ENCODE measurements around the gene NOL3. TPM values are rescaled to one million over a fixed set of nuclear protein-coding genes. Genes with fewer than 3 reads are reported as not detected.
A peak's percentile ranks its signal among the peaks of the same experiment; 100 is the strongest.

NOL3 gene
- total RNA-seq, 1 experiment from 2014 or later = 8.5 TPM

DNA sequence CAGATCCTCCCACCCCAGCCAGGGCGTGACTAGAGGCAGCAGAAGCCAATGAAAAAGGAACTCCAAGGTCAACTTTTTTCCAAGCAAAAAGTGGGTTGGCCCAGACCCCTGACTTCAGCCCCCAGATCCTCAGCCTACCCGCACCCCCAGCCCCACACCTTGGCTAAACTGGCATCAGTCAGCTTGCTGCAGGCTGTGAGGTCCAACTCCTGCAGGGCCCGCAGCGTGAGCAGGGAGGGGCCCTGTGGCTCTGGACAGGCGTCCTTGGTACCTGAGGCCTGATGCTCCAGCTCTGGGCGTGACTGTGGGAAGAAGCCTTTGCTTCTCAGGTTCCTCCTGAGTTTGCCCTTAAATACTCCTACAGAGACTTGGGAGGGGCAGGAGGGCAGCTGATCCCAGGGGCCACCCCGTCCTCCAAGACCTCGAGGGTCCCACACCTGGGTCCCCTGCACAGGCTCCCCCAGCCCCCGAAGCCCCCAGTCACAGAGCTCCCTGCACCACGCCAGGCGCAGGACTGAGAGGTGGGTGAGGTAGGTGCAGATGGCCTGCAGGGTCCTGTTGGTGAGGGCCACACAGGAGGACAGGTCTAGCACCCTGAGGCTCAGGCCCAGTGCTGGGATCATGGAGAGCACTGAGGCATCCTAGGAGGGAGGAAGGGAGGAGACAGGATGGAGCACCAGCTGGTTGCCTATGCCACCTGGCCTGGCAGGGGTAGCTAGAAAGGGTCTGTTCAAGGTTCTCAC lies 38.0 kb downstream of the NOL3 start (continued):
- TF ChIP-seq, protein P1, sequence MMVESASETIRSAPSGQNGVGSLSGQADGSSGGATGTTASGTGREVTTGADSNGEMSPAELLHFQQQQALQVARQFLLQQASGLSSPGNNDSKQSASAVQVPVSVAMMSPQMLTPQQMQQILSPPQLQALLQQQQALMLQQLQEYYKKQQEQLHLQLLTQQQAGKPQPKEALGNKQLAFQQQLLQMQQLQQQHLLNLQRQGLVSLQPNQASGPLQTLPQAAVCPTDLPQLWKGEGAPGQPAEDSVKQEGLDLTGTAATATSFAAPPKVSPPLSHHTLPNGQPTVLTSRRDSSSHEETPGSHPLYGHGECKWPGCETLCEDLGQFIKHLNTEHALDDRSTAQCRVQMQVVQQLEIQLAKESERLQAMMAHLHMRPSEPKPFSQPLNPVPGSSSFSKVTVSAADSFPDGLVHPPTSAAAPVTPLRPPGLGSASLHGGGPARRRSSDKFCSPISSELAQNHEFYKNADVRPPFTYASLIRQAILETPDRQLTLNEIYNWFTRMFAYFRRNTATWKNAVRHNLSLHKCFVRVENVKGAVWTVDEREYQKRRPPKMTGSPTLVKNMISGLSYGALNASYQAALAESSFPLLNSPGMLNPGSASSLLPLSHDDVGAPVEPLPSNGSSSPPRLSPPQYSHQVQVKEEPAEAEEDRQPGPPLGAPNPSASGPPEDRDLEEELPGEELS (CRISPR knock-in tag; IDR thresholded peaks at IDR 0.05) = no peak

DNA sequence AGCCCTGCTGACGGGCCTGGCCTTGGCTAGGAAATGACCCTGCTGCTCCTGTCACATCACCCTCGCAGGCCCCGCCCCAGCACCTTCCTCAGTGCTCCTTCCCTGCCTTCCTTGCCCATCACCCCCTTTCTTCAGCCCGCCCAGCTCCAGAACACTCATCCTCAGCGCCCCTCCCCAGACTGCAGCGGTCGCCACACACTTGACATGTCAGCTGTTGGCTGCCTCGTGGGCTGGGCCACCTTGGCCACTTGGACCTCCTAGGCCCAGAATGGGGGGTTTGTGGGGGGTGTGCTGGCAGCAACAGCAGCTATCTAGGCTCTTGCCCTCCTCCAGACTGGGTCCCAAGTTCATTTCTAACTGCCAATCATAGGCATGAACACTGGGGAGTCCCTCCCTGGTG lies 39.2 kb downstream of the NOL3 start:
- Mint-ChIP-seq H3K4me3 (no peak overlapping the region), H3K9me3 (no peaks in the 10 kb centered on the region), H3K27ac (no peak overlapping the region), H3K4me1 (no peaks in the 10 kb centered on the region), H3K27me3 (ENCODE audit: low read depth) (peaks cover 11% of the 10 kb centered on the region), H3K36me3 (no peaks in the 10 kb centered on the region)
- TF ChIP-seq CREM (CRISPR knock-in tag; IDR thresholded peaks at IDR 0.05) = no peak
- ATAC-seq = no peak
- POLR2A ChIA-PET = interaction anchor here (2.1 kb wide), 1 partner anchor 37 kb away, joined by 7 read pairs; the partner anchor contains the start of gene FHOD1
- no peak for DNase-seq (ENCODE audit: low spot score)
- CTCF ChIA-PET = interaction anchor here (0.6 to 9.1 kb wide), 11 partner anchors 11 to 300 kb away, joined by 3 to 65 read pairs (median 3); partner anchors contain the start of genes CES3, ELMO3, KCTD19 and LRRC36

DNA sequence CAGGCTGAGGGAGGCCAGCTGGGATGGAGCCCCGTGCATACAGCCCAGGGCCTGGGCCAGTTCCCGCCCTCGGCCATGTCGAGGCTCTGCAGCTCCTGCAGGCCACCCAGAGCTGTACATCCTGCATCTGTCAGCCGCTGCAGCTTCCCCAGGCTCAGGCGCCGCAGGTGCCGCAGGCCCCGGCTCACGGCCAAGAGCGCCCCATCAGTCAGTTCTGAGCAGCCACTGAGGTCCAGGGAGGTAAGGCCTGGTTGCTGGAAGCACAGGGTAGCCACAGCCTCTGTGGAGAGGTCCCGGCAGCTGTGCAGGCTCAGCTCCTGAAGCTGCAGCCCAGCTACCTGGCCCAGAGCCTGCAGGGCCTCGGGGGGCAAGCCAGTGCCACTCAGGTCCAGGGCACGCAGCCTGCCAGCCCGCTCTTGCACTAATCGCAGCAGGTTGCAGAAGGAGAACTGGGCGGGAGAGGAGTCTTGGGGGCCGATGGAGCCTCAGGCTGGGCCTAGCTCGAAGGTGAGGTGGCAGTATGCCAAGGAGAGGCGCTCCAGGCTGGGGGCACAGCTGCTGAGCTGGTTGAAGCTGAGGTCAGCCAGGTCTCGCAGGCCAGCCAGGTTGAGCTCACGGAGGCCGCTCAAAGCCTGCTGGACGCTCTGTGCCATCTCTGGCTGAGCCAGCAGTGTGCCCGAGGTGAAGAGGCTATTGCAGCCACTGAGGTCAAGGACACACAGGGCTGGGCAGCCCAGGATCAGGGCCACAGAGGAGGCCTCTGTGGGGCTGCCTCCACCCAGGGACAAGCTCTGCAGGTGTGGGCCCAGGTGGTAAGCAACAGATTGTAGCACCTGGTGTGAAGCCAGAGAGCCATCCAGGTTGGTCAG lies 40.0 kb downstream of the NOL3 start:
- peaks cover 16% of the 10 kb centered on the region for H3K27me3 Mint-ChIP-seq (ENCODE audit: low read depth)
- DNase-seq (ENCODE audit: low spot score) (peak; percentile 37), ATAC-seq (peak; percentile 59)
- H3K4me3 Mint-ChIP-seq = no peak overlapping the region
- CTCF ChIA-PET = interaction anchor here (0.6 to 9.1 kb wide), 12 partner anchors 11 to 313 kb away, joined by 3 to 65 read pairs (median 3); partner anchors contain the start of genes ELMO3, KCTD19, LRRC36 and NOL3
- TF ChIP-seq, protein P2, sequence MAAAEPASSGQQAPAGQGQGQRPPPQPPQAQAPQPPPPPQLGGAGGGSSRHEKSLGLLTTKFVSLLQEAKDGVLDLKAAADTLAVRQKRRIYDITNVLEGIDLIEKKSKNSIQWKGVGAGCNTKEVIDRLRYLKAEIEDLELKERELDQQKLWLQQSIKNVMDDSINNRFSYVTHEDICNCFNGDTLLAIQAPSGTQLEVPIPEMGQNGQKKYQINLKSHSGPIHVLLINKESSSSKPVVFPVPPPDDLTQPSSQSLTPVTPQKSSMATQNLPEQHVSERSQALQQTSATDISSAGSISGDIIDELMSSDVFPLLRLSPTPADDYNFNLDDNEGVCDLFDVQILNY (CRISPR knock-in tag; IDR thresholded peaks at IDR 0.05) = no peak
- TF ChIP-seq JAZF1 (CRISPR knock-in tag; IDR thresholded peaks at IDR 0.05) = no peak
- TF ChIP-seq, protein P3, sequence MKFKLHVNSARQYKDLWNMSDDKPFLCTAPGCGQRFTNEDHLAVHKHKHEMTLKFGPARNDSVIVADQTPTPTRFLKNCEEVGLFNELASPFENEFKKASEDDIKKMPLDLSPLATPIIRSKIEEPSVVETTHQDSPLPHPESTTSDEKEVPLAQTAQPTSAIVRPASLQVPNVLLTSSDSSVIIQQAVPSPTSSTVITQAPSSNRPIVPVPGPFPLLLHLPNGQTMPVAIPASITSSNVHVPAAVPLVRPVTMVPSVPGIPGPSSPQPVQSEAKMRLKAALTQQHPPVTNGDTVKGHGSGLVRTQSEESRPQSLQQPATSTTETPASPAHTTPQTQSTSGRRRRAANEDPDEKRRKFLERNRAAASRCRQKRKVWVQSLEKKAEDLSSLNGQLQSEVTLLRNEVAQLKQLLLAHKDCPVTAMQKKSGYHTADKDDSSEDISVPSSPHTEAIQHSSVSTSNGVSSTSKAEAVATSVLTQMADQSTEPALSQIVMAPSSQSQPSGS (CRISPR knock-in tag; IDR thresholded peaks at IDR 0.05; ENCODE audit: borderline replicate concordance, low read depth) = no peak
- TF ChIP-seq, protein P4, sequence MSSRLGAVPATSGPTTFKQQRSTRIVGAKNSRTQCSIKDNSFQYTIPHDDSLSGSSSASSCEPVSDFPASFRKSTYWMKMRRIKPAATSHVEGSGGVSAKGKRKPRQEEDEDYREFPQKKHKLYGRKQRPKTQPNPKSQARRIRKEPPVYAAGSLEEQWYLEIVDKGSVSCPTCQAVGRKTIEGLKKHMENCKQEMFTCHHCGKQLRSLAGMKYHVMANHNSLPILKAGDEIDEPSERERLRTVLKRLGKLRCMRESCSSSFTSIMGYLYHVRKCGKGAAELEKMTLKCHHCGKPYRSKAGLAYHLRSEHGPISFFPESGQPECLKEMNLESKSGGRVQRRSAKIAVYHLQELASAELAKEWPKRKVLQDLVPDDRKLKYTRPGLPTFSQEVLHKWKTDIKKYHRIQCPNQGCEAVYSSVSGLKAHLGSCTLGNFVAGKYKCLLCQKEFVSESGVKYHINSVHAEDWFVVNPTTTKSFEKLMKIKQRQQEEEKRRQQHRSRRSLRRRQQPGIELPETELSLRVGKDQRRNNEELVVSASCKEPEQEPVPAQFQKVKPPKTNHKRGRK (CRISPR knock-in tag; IDR thresholded peaks at IDR 0.05; ENCODE audit: borderline replicate concordance) = no peak
- TF ChIP-seq, protein P5, sequence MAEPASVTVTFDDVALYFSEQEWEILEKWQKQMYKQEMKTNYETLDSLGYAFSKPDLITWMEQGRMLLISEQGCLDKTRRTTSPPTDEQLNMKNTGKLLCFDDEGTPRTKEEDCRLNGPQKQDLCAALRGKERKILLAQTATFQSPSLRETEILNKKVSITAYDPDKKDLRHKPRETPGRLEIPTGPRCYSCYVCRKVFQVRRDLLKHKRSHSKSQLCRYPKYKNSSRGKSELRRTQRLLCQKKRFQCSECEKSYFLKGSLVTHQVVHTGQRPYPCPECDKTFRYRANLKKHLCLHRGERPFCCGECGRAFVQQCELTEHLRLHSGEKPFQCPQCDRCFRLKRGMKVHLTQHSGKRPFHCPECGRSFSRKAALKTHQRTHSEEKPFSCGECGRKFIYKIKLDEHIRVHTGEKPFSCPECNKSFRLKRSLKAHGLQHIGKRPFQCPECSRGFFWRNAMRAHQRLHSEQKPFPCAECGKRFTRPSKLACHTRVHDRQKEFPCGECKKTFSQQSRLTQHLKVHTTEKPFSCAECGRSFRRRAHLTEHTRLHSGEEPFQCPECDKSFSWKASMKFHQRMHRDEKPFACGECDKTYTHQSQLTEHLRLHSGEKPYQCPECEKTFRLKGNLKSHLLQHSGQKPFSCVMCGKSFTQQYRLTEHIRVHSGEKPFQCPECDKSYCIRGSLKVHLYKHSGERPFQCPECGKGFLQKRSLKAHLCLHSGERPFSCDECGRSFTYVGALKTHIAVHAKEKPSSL (CRISPR knock-in tag; conservative IDR thresholded peaks at IDR 0.05) = no peak
- TF ChIP-seq, protein P1 (CRISPR knock-in tag; IDR thresholded peaks at IDR 0.05) = no peak
- TF ChIP-seq RORB (CRISPR knock-in tag; IDR thresholded peaks at IDR 0.05) = no peak
- TF ChIP-seq, protein P6, sequence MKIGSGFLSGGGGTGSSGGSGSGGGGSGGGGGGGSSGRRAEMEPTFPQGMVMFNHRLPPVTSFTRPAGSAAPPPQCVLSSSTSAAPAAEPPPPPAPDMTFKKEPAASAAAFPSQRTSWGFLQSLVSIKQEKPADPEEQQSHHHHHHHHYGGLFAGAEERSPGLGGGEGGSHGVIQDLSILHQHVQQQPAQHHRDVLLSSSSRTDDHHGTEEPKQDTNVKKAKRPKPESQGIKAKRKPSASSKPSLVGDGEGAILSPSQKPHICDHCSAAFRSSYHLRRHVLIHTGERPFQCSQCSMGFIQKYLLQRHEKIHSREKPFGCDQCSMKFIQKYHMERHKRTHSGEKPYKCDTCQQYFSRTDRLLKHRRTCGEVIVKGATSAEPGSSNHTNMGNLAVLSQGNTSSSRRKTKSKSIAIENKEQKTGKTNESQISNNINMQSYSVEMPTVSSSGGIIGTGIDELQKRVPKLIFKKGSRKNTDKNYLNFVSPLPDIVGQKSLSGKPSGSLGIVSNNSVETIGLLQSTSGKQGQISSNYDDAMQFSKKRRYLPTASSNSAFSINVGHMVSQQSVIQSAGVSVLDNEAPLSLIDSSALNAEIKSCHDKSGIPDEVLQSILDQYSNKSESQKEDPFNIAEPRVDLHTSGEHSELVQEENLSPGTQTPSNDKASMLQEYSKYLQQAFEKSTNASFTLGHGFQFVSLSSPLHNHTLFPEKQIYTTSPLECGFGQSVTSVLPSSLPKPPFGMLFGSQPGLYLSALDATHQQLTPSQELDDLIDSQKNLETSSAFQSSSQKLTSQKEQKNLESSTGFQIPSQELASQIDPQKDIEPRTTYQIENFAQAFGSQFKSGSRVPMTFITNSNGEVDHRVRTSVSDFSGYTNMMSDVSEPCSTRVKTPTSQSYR (CRISPR knock-in tag; IDR thresholded peaks at IDR 0.05) = no peak
- POLR2A ChIA-PET = interaction anchor here (1.2 to 2.1 kb wide), 2 partner anchors 17 to 36 kb away, joined by 3 to 7 read pairs; partner anchors contain the start of genes FHOD1 and TMEM208
- no peaks in the 10 kb centered on the region for H3K36me3 Mint-ChIP-seq
- no peak overlapping the region for H3K27ac Mint-ChIP-seq
- H3K9me3 Mint-ChIP-seq = no peaks in the 10 kb centered on the region
- no peaks in the 10 kb centered on the region for H3K4me1 Mint-ChIP-seq
